Activated CD8-positive, alpha-beta memory T cell treated with anti-CD3 and anti-CD28 coated beads, Interleukin-2, amount 50 U/mL, for 4 hours (primary cell): ENCODE measurements around the gene DDX24.

Experiments
- DNase-seq: peaks from one replicate; pipeline ENCODE4 v3.0.0-alpha.2; 2020

Gene DDX24

DNA sequence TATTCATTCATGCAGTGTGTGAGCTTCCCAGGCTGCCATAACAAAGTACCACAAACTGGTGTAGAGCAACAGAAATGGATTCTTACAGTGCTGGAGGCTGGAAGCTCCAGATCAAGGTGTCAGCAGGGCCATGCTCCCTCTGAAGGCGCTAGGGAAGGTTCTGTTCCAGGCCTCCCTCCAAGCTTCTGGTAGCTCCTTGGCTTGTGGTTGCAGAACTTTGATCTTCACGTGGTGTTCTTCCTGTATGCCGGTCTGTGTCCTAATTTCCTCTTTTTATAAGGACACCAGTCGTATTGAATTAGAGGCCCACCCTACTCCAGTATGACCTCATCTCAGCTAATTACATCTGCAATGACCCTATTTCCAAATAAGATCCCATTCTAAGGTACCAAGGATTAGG lies 51.7 kb downstream of the DDX24 start:
- DNase-seq = no peak

DNA sequence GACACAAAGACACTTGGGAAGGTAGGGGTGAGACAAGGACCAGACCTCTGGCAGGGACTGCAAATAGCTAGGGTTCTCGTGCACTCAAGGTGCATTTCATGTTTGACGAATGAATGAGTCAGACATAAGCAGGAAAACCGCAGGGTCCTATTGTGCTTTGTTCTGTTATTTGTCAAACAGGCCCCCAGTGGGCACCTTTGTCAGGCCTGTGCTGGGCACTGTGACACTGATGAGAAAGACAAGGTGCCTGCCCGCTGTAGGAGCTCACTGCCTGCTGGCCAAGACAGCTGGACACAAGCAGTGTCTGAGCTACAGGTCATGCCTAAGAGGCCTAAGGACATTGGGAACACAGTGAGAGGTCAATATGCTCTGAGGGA lies 52.6 kb downstream of the DDX24 start:
- peak; percentile 39 for DNase-seq

DNA sequence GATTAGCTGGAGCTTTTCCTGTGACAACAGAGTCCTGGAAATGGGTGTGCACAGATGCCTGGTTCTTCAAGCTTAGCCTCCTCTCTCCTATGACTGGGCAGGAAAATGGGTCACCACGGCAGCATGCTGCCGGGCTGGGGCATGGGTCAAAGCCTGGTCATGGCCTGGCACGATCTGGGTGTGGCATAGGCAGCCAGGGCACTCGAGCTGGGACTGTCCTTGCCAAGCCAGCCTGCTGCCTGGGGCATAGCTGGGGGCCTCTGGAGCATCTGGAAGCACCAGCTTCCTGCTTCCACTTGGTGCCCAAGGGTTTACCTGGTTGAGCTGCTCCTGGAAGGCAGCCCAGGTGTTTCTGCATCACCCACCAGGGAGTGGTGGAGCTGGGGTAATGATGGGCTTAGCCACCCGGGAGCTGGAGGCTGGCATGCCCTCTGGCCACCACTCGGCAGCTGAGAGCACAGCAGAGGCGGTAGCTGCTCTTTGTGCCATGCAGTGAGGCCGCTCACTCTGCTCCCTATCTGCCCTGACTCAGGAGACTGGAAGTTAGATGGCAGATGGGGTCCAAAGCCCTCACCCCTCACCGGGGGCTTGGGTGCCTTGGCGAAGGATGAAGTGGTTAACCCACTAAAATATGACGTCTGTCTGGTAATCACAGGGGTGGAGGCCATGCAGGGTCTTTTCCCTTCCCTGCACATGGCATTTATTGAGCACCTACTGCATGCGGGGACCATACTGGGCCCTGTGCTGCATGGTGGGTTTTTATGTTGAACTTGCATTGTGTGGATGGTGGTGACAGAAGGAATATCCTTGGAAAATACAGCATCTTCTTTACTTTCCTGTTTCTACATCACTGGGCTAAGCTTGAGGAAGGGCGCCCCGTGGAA lies 53.2 kb downstream of the DDX24 start:
- DNase-seq = no peak

DNA sequence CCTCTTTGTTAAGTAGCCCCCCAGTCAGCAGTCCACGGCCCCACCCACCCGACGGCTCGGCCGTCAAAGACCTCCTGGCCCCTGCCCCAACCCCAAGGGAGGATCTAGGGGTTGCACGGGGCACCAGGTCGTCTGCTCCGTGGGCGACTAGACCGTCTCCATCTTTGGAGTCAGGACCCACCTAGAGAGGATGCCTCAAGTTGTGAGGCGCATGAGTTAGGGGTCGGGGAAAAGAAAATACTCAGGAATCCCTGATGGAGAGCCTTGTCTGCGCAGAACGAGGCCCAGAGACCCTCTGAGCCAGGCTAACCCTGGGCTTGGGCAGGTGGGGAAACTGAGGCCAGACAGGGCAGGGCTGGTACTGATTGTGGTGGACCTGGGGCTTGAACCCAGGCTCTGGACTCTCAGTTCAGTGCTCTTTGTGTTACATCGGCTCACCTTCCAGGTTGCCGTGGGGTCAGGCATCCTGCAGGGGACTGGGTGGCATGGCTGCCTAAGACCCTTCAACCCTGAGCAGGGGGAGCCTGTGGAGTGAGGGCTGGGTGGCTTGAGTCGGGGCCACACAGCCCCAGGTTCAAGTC lies 54.0 kb downstream of the DDX24 start:
- DNase-seq = no peak

DNA sequence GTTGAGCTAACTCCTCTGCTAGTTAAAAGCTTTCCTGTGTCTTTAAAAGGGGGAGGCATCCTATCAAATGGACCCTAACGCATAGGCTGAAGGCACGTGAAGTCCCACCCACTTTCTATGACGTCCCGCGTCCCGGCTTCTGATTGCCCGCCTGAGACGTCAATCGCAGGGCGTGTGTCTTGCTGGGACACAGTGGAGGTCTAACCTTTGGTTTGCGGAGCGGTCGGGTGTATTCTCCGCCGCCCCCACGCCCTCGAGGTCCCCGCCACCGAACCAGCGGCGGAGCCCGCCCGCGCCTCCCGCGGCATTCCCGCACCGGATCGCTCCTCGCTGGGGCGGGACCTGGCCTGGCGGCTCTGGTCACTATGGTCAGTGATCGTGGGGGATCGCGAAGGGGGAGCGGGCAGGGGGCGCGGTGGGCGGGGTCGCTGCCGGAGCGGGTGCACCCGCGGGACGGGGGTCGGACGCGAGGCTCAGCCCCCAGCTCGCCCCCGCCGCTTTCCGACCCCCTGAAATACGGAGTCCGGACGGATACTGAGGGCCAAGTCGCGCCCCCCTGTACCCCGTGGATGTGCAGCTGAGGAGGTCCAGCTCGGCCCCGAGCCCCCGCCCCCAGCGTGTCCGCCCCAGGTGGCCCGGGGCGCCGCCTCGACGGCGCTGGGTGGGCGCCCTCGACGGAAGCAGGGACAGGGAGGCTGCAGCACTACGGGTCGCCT lies 54.7 kb downstream of the DDX24 start, which contains the start of gene OTUB2:
Gene OTUB2 (plus strand): TSS at position 168 of the 716 bp plus-strand sequence. CDS start 198 bp downstream, at position 366.
- DNase-seq = peak; percentile 95

DNA sequence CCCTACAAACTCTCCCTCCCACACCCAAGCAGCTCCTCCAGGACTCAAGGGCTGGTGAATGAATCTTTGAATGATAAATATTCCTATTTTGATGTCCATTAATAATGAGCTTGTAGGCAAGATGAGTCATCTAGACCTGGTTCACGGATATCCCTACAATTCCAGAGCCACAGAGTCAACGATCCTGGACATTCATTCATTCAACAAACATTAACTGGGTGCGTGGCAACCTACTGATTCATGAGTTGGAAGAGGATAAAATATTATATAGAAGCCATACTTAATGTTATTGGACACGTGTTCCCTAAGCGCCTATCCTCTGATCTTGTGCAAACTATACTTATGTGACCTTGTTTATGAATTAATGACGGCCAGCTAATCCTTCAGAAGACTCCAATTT lies 55.3 kb downstream of the DDX24 start:
- no peak for DNase-seq

DNA sequence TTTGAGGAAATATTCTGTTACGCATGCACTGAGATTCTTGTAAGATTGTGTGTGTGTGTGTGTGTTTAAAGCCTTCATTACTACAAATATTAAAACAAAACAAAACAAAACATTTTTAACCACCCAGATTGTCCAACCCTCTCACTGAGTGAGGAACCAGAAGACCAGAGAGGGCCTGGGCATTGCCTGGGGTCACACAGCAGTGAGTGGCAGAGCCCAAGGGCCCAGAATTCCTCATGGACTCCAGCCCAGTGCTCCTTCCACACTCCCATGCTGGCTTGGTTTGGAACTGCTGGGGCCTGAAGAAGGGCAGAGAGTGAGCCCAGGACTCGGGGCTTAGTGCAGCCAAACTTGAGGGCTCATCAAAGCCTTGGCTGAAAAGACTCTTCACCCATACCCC lies 56.5 kb downstream of the DDX24 start:
- DNase-seq = no peak

DNA sequence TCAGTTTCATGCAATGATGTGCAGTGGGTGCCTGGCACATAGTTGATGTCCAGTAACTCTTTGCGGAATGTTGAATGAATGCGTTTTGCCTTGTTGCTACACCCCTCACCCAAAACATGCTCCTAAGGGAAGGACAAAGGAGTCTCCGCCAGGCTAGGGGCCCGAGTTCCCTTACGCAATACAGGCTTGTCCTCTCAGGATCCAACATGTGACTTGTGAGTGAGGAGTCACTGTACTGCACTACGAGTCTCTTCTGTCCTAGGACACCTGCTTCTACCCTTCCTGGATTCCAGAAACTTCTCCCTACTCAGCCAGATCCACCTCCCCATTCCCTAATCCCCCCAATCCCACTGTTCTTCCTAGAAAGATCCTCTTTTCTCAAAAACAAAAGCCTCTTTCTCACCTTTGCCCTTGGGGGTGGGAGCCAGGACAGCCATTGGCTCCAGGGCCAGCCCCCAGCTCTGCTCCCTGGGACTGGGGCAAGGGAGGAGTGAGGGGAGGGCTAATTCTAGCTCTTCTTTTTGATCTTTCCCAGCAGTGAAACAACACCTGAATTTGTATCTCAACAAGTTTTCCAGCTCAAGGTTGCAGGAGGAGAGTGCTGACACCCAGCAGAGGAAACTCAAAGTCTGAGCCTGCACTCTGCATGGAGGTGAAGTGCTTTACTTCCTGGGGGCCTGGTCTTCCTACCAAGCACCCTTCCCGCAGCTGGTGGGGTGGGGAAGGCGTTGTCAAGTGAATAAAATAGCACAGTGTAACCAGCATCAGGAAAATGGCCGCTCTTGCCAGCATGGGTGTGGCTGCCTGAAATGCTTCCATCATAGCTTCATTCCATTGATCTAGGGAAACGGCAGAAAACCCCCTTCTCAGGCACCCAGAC lies 58.2 kb downstream of the DDX24 start:
- DNase-seq = no peak

DNA sequence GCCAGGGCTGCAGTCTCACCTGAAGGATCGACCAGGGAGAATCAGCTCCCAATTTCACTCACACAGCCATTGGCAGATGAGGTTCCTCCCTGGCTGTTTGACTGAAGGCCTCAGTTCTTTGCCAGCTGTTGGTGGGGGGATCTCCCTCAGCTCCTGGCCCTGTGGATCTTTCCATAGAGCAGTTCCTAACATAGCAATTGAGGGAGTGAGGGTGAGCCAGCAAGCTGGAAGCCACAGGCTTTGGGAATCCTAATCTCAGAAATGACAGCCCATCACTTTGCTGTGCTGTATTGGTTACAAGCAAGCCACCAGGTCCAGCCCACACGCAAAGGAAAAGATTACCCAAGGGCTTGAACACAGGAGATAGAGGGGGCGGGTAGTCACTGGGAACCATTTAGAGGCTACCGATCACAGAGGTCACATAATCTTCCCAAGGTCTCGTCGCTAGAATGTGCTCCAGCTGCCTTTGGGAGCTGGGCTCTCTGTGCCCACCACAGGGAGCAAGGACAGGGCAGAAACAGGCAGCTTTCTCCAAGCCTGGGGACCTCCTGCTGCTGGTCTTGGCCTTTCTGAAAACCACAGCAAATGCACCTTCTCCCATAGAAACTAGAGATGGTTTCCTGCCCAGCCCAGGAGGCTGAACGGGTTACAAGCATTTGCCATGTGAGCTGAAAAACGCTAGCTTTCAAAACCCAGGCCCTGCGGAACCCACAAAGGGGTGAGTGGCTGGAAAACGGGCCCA lies 59.4 kb downstream of the DDX24 start:
- no peak for DNase-seq

DNA sequence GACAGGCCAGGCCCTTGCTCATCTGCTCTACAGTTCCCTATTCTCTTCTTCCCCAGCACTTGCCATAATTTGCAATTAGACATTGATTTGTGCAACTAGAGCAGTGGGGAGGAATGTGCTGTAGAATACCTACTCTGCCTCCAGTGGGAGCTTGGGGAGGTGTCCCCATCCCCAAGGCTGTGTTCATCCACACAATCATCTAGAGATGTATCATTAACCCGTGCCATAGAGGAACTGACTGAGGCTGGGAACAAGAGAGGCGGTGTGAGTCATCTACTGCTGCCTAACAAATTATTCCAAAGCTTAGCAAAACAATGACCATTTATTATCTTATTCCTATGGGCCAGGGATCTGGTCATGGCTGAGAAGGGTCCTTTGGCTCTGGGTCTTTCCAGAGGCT lies 60.0 kb downstream of the DDX24 start:
- no peak for DNase-seq

DNA sequence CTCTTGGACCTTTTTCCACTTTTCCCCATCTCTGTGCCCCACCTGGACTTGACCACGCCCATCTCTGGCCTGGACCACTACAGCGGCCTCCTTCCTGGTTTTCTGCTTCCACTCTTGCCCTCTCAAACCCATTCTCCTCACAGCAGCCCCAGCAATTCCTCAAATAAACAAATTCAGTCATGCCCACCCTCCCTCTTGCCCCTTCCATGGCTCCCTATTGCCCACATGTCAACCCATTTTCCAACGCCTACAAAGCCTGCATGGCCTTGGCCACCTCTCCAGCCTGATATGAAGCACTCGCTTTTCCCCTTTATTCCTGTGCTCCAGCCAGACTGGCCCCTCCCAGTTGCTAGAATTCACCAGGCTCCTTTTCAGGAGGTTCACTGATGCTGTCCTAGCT lies 60.7 kb downstream of the DDX24 start:
- DNase-seq = no peak

DNA sequence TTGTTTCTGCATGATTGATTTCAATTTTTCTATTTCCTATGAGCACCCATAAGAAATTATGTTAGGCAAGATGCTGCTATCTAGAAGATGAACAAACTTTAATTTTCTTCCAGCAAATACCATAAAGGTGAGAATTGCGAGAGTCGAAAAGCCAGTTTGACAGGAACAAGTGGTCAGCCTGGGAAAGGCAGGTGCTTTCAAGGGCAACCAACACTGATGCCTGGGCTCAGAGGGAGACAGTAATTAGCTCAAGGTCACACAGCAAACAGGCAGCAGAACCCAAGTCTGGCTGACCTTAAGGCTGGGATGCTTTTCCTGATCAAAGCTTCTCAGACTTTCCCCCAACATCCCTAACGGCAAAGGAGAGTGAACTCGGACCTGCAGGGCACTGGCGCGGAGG lies 61.7 kb downstream of the DDX24 start:
- no peak for DNase-seq

DNA sequence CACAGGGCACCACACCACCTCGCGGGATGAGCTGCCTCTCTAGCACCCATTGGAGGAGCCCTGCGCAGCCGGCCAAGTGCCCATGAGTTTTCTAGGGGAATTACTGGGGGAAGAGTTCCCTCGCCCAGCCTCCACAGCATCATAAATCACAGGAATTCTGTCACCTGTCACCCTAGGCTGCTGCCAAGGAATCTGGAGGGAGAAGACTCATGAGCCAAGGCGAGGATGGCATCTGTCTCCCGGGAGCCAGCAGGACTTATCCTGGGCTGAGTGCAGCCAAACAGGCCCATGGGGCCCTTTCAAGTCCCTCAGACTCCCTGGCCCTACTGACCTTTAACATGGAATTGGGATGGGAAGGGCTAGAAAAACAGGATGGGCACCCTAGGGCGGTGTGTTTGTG lies 62.7 kb downstream of the DDX24 start:
- DNase-seq = no peak

DNA sequence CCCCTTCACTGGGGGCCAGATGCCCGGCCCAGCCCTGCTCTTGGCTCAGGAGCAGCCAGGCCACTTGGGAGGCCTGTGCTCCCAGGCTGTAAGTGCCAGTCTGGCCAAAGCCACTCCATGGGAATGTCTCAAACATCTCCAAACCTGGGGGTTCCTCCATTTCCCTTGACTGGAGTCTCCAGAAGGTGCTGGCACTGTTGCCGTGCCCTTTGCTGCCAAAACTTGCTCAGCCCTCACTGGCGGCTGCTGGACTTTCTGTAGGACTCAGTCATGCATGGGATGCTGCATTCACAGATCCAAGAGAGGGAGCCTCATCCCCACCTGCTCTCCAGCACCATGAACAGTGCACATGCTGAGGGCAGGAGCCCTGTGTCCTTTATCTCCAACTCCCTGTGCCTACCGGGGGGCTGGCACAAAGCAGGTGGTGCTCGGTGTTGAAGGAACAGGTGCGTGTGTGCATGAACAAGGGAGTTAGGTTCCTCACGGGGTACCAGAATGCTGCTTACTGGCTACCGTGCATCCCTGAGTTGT lies 64.5 kb downstream of the DDX24 start:
- no peak for DNase-seq

DNA sequence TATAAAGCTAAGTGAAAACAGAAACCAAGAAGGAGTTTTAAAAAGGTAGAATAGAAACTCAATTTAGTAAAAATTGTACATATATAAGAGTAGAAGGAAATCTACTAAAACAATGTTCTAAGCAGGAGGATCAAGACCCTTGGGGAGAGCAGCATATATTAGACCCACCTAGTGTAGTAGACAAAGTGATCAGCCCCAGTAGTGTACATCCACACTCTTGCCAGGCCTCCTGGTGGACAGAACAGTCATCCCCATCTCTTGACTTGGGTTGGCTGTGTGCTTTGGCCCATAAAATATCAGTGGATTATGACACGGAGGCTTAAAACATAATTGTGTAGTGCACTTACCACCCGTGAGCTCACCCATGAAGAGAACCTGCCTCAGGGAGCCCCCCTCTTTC lies 65.8 kb downstream of the DDX24 start:
- no peak for DNase-seq

DNA sequence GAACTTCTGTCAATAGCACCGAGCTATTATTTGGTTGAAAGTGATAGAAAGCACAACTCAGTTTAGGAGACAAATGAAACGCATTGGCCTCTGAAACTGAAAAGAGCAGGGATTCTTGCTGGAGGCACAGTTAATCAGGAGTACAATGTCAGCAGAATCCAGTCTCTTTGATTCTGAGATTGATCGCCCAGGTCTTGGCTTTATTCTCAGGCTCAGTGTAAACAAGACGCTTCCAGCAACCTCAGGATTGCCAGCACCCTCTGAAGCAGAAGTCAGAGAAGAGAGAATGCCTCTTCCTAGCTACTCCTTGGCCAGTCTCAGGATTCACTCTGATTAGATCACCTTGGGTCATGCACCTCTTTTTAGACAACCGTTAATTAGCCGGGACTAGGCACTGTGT lies 66.6 kb downstream of the DDX24 start:
- DNase-seq = no peak

DNA sequence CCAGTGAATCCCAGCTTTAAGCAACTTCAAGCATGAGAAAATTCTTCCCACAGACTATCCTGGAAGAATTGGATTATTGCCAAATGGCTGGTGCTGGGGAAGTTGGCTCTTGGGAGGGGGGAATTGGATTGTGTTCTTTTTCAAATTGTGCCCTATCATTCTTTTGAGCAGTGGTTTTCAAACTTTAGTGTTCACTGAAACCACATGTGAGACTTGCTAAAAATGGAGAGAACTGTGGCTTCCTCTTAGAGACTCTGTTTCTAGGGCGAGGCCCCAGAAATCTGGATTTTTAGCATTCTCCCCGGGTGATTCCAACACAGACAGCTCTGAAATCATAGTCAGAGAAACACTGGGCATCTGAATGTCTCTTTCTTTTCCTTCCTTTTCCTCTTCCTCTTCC lies 69.2 kb downstream of the DDX24 start:
- DNase-seq = no peak

DNA sequence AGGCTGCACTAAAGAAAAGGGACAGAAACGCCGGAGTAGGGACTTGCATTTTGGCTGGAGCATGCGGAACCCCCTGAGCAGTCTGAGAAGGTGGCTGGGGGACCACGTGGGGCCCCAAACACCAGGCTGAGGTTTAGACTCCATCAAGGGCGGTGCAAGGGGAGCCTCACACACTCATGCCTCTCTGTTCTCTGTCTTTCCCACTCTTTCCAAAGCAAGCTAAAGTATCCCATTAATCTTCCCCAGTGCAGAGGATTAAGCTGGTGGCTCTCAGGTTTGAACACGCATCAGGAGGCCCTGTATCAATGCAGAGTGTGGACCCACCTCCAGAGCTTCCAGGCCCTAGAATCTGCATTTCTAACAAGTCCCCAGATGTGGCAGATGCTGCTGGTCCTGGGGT lies 70.4 kb downstream of the DDX24 start:
- no peak for DNase-seq

DNA sequence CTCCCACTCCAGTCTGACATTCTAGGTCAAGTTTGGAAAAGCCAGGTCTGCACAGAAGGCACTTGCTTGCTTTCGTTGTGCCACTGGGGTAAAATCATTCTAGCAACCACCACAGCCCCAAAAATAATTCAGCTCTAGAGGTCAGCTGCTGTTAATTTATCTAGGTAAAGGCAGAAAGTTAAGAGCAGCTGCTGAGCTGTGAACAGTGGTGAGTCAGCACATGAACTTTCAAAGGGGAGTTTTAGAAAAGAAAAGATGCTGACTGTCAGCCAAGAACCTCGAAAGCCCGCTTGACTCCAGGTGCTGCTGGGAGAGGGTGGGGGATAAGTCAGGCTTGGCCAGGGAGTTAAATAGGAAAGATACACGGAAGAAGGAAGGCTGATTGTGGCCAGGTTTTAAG lies 71.2 kb downstream of the DDX24 start:
- DNase-seq = no peak

DNA sequence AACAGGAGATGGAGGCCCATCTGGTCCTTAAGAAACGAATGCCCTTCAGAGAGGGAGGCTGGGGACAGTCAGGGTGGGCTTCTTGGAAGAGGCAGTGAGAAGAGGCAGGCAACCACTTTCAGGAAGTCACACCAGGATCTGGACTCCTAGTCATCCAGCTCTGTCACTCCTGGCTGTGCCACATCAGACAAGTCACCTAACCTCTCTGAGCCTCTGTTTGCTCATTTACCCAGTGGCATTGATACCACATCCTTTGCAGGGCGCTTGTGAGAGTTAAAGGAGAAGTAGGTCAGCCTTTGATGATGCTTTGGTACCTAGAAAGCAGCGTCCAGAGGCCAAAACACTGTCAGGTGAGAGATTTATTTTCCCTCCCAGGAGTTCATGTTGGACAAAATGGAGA lies 72.8 kb downstream of the DDX24 start:
- no peak for DNase-seq

DNA sequence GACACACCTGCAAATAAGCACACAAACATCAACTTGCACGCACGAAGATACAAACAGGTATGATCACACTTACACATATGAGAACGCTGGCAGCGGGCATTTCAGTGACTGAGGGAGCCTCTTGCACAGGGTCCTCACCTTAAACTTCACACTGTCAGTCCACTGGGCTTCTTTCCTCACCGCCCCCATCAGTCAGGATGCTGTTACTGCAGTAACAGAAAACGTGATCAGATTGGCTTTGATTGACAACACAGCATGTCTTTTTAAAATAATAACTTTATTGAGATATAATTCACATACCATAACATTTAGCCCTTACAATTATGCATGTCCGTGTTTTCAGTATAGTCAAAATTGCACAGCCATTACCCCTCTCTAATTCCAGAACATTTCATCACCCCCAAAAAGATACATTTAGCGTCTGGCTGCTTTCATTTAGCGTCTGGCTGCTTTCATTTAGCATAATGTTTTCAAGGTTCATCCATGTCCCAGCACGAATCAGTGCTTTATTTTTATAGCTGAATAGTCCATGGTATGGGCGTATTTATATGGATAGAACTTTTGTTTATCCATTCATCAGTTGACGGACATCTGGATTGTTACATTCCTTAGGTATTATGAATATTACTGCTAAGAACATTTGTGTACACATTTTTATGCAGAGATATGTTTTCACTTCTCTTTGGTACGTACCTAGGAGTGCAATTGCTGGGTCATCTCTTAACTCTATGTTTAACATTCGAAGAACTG lies 75.5 kb downstream of the DDX24 start:
- DNase-seq = no peak
